Measurements from ENCODE around the gene HSPBP1.
A peak's percentile ranks its signal among the peaks of the same experiment; 100 is the strongest.

Gene HSPBP1

GRCh38 chr19:55278391-55279135 is 1.3 kb downstream of the HSPBP1 start:
- intact Hi-C loops (cut with DNase I) = loop anchor here (1.0 kb wide), 1 partner anchor 21 kb away; no protein-coding TSS in a partner anchor
- peak in 1 of 10 donors; percentile 36 for DNase-seq

- DNase-seq = peak in 1 of 10 donors; percentile 44
- intact Hi-C loops (cut with DNase I) = no loop called here
These were observed 2.4 kb downstream of the HSPBP1 start for GRCh38 chr19:55277494-55277893.

GRCh38 chr19:55276720-55277430 is 3.0 kb downstream of the HSPBP1 start:
- intact Hi-C loops (cut with DNase I) = no loop called here

GRCh38 chr19:55275851-55276719 is 3.8 kb downstream of the HSPBP1 start:
- intact Hi-C loops (cut with DNase I) = no loop called here
- peak in 1 of 10 donors; percentile 18 for DNase-seq

More at GRCh38 chr19:55276720-55277430, 3.0 kb downstream of the HSPBP1 start:
- DNase-seq = peak in 1 of 10 donors; percentile 59

GRCh38 chr19:55273978-55274707 is 5.8 kb downstream of the HSPBP1 start:
- intact Hi-C loops (cut with DNase I) = no loop called here
- DNase-seq = peak in 1 of 10 donors; percentile 80

GRCh38 chr19:55272142-55272541 is 7.8 kb downstream of the HSPBP1 start:
- DNase-seq = peak in 1 of 10 donors; percentile 80
- intact Hi-C loops (cut with DNase I) = no loop called here

- DNase-seq = peak in 1 of 10 donors; percentile 63
- intact Hi-C loops (cut with DNase I) = no loop called here
These were observed 9.6 kb downstream of the HSPBP1 start for GRCh38 chr19:55270172-55270942.

- intact Hi-C loops (cut with DNase I) = no loop called here
- peak in 3 of 10 donors; percentile 43 to 87 (median 50) for DNase-seq
These were observed 10.6 kb downstream of the HSPBP1 start for GRCh38 chr19:55269299-55269698.

- intact Hi-C loops (cut with DNase I) = no loop called here
- no peak for DNase-seq
These were observed 13.1 kb downstream of the HSPBP1 start for GRCh38 chr19:55266840-55267239.

GRCh38 chr19:55266404-55266803 is 13.5 kb downstream of the HSPBP1 start:
- intact Hi-C loops (cut with DNase I) = no loop called here
- DNase-seq = no peak

GRCh38 chr19:55265723-55266386 is 14.1 kb downstream of the HSPBP1 start:
- peak in 1 of 10 donors; percentile 66 for DNase-seq
- intact Hi-C loops (cut with DNase I) = no loop called here

- peak in 1 of 10 donors; percentile 57 for DNase-seq
- intact Hi-C loops (cut with DNase I) = no loop called here
These were observed 14.7 kb downstream of the HSPBP1 start for GRCh38 chr19:55265173-55265572.

GRCh38 chr19:55264531-55264930 is 15.4 kb downstream of the HSPBP1 start:
- DNase-seq = peak in 1 of 10 donors; percentile 28
- intact Hi-C loops (cut with DNase I) = no loop called here

GRCh38 chr19:55262359-55262758 is 17.6 kb downstream of the HSPBP1 start:
- intact Hi-C loops (cut with DNase I) = no loop called here
- DNase-seq = peak in 1 of 10 donors; percentile 67

GRCh38 chr19:55261671-55262126 is 18.2 kb downstream of the HSPBP1 start:
- peak in 1 of 10 donors; percentile 79 for DNase-seq
- intact Hi-C loops (cut with DNase I) = no loop called here

- intact Hi-C loops (cut with DNase I) = loop anchor here (2.0 kb wide), 1 partner anchor 43 kb away; no protein-coding TSS in a partner anchor
- peak in 1 of 10 donors; percentile 79 for DNase-seq
These were observed 20.2 kb downstream of the HSPBP1 start for GRCh38 chr19:55259540-55260210.

- intact Hi-C loops (cut with DNase I) = loop anchor here (2.0 kb wide), 1 partner anchor 42 kb away; no protein-coding TSS in a partner anchor
- DNase-seq = peak; percentile 94 to 99 (median 96)
These were observed 20.9 kb downstream of the HSPBP1 start, which contains the start of gene PPP6R1 for GRCh38 chr19:55258828-55259539. Gene PPP6R1 (minus strand): TSS chr19:55259017. CDS start chr19:55247103, 11,914 bp downstream.
